HG02852 (cell line): ENCODE data around the gene DNAH6.

Experiments used
- ATAC-seq: cut with Tn5 transposase; IDR thresholded peaks from one replicate; pipeline ENCODE4 v1.9.1; 2021; ENCODE audit warnings: mild to moderate bottlenecking, moderate library complexity; ENCODE audit not compliant: unreplicated experiment

DNAH6 gene

DNA sequence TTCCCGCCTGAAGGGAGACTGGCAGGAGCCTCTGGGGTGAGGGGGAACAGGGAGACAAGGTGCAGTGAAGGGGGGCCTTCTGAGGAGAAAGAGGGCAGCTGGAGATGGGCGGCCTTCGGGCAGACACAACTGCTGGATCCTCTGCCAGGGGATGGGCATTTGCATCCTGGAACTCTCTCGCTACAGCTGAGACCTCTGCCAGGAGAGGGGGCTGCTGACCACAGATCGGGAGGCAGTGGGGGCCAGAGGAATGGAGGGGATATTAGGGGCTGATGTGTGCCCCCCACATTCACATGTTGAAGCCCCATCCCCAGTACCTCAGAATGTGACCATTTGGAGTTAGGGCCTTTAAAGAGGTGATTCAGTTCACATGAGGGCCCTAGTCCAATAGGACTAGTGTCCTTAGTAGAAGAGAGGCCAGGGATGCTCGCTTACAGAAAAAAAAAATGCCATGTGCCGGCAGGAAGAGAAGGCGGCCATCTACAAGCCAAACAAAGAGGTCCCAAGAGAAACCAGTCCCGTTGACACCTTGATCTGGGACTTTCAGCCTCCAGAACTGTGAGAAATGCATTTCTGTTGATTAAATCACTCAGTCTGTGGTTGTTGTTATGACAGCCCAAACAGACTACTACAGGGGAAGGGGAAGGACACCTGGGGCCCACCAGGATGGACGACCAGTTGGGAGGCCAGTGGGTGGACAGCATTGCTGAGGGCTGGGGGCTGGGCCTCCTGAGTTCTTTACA lies 314.6 kb downstream of the DNAH6 start:
- ATAC-seq, result no peak

DNA sequence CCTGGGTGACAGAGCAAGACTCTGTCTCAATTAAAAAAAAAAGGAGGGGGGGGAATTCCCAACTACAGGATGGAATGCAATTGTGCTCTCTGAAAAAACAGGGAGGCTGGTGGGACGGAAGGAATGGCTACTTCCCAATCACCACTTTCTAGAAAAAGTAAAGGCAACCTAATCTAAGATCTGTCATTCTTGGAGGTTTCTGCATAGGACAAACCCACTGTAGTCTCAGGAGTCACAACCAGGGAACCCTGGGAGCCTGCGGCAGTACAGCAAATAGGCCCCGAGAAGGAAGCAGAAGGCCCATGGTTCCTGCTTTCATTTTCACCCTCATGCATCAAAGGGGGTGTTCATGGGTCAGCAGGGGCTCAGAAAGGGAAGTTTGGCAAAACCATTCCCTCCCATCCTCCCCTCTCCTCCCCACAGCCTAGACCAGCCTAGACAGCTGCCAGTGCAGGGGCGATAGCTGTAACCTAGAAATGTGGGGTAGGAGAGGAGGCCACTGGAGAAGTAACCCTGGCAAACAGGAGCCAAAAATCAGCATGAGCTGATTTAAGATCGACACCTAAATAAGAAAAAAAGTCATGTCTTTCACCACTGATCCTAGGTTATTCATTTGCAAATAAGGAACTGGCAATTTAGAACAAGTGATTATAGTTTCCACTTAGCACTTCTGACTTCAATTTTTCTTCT lies 316.6 kb downstream of the DNAH6 start:
- peak; percentile 86 for ATAC-seq

DNA sequence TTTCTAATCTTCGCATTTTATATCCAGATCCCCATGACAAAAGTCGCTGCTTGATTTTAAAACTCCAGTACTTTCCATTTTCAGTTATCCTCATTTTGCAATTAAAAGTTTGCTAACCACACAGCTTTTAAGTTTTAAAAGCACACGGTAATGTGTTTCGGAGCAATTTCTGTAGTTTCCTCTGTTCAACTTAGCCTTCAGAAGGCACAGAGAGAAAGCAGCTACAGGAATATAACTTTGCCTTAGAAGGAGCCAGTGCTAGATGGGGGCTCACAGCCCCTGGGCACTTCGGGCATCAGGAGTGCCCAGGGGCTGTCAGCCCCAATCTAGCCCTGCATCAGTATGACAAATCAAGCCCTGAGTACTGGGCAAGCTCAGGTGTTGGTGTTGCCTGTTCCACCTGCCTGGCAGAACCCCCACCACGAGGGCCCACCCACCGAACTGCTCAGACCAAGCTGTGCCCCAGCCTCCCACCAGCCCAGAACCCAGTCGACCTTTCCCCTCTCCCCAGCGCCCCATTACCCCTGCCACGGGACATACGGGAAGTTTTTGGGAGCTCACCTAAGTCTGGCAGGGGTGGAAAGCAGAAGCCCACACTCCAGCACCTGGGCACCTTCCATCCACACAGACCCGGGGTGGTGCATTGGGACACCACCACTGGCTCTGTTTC lies 317.3 kb downstream of the DNAH6 start:
- no peak for ATAC-seq

DNA sequence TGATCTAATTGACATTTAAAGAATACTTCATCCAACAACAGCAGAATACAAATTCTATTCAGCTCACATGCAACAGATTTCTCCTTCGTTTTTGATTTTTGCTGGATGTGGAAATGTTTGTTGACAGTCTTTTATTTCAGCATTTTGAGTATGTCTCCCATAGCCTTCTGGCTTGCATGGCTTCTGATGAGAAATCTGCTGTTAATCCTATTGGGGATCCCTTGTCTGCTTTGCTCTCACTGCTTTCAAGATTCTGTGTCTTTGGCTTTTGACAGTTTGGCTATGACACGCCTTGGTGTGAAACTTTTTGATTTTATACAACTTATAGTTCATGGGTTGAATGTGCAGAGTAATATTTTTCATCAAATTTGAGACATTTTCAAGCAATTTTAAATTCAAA lies 319.9 kb downstream of the DNAH6 start:
- no peak for ATAC-seq

DNA sequence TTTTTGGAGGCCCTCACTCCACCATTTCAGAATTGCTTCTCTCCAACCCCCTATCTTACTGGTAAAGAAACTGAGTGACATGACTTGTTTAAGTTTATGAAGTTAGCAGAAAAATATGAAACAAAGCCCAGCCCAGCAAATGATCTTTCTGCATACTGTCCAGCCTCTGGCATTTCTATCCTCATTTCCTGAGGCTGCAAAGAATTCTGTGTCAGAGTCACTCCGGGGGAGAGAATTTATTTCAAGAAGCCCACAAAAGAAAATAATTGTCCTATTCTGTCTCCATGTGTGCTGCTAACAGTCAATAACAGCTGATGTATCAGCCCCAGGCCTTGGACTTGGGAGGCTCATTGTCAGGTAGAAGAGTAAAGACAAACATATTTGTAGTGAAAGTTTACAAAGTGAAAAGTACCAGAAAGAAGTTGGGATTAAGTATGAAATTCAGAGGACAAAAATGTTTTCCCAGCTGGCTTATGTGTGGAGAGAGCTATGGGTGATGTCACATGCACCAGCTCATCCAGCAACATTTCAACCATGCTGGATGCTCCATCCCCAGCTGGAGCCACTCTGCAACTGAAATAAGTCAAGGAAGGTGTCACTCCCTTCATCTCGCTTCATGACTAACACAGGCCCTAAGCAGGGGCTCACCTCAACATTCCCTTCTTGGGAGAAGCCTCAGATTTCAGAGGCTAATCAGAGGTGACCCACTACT lies 322.3 kb downstream of the DNAH6 start:
- ATAC-seq, result no peak

DNA sequence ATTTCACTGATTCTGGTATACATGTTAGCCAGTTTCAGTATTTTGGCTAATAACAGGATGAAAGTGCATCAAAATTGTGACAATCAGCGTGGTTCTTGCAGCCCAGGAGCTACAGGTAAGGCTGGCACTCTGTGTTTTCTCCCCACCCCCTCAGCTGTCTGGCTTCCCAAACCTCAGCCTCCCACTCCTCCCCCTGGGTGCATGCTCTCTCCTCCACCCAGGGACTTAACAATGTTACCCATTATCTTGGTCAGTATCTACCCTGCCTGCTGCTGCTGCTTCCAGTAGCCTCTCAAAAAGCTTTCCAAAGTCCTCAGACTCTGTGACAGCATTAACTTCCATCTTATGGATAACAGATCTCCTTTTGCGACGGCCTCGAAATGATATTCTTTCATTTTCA lies 323.6 kb downstream of the DNAH6 start:
- ATAC-seq, result no peak

DNA sequence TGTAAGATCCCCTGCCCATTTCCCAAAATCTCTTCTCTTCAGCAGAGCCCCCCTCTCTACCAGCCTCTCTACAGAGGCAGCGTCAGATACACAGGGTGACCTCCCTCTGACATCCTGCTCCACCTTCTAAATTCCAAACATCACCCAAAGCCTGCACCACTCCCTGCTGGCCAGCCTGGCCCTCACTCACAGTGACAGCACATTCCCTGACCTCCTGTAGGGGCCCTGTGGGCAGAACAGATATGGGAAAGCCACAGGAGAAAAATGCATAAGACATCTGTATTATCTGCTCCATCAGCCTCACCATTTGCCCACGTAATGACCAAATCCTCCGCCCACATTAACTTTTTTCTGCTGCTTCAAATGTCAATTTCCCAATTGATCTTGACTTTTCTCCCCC lies 324.0 kb downstream of the DNAH6 start:
- ATAC-seq, result no peak

DNA sequence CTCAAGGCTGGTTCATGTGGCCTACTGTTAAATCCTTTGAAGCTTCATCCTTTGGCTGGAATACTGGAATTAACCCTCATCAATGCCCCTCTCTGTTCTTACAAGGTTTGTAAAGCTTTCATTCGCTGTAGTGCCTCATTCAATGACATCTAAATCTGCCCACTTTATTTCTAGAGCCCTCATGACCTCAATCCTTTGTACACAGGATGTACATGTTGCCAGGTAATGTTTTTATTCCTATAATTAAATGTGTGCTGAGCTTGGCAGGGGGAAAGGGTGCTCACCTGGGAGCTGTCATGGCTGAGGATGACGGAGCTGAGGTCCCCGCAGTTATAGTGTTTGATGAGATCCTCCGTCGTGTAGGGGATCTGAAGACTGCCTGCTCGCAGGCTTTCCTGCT lies 325.3 kb downstream of the DNAH6 start:
- ATAC-seq, result no peak

DNA sequence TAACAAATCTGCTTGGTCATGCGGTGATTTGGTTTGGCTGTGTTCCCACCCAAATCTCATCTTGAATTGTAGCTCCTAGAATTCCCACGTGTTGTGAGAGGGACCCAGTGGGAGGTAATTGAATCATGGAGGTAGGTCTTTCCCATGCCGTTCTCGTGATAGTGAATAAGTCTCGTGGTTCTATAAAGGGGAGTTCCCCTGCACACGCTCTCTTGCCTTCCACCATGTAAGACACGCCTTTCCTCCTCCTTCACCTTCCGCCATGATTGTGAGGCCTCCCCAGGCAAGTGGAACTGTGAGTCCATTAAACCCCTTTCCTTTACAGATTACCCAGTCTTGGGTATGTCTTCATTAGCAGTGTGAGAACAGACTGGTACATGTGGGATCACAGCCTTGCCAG lies 327.8 kb downstream of the DNAH6 start:
- no peak for ATAC-seq

DNA sequence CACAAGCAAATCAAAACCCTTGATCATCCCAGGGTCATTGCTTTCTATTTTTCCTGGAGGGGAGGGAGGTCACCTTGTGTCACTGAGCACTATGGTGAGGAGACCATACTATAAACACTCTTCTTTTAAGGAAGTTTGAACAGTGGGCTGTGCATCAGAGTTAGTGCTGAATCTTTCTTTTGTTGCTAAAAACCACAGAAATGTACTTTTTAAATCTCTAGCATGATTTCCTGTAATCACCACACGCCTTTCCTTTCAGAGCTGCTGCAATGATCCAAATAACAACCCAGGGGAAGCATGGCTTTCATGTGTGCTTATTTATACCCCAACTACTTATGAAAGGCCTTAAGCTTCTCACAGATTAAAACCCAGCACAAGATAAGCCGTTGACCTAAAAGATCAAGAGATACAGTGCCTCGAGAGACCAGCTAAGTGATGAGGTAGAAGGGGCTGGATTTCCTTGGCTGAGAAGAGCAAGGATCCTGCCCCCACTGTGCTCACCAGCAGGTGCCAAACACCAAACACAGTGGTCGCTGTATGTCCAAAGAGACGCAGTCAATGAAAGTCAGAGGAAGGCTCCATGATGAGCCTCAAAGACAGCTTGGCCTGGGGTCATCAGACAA lies 329.9 kb downstream of the DNAH6 start:
- no peak for ATAC-seq

DNA sequence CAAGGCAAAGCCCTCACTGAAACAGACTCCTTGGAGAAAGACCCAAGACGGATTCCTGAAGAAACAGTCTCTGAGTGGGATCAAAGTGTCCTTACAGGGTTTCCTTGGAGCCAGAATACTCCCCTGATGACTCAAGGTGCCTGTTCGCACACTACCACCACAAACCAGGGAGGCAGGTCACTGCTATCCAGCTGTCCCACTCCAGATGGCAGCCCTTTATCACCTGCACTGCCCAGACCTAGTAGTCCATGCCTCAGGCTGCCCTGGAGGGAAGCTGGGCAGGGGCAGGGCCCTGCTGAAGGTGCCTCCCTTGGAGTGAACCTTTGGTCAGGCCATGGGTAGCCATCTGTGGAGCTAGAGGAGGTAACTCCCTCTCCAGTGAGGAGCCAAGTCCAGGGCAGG lies 330.4 kb downstream of the DNAH6 start:
- ATAC-seq, result no peak

DNA sequence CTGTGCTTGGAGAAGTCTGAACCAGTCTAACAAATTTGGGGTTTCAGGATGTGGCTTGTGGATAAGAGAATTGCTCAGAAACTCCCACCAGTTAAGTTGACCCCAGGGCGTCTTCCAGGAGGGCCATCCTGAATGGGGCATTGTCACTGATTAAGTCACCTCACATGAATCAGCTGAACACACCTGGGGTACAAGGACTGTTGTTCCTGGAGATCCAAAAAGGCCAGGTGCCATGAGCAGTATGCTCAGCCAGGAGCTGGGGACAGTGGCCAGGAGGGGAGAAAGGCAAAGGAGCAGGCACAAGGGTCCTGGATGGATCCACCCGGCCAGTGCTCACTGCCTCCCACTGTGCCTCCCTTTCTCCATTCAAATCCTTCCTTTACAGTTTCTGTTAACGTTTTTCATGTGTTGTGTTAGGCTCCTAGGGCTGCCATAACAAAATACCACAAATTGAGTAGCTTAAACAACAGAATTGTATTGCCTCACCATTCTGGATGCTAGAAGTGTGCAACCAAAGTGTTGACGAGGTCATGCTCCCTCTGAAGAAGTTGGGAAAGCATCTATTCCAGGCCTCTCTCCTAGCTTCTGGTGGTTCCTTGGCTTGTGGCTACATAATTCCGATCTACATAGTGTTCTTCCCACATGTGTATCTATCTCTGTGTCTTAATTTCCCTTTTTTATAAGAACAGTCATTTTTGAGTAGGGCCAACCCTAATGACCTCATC lies 331.2 kb downstream of the DNAH6 start:
- no peak for ATAC-seq

DNA sequence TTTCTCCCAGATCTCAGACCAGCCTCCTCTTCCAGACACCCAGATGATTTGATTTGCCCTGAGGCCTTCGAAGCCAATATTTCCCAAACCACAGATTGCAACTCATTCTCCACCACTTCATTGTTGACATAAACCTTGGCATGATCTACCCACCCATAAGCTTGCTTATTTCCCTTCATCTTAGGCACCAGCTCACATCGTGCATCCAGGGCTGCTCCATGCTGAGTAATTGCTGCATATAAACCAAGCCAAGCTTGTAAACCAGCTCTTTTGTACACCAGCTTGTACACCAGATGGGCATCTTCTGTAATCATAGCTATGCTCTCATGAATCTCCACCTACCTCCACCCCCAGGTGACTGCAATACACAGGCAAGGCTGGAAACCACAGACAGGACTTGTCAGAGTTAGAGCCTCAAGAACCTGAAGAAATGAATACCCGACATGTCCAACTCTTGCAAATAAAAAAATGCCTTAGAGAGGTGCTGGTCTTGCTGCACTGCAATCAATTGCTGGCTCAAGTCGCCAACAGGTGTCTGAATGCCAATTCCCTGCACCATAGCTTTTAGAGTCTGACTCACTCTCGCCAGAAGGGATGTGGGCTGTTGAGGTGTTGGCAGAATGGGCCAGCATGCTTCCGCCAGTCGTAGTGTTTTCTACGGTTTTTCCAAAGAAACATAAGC lies 333.1 kb downstream of the DNAH6 start:
- ATAC-seq, result no peak

DNA sequence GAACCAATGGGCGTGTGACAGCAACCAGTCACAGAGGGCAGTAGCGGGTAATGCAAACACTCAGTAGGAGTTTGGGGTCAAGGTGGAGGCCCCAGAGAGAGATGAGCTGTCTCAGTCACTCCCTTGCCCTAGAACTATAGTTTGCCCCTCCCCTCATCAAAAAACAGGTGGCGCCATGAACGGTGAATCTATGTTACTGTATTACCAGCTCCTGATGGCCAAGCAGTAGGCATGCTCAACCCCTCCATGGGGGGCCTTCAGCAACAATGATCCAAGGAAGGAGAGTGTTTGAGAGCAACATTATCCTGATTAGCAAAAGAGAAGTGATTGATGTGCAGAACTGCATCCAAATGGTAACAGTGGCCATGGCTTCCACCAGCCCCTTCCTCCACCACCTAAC lies 334.2 kb downstream of the DNAH6 start:
- no peak for ATAC-seq

DNA sequence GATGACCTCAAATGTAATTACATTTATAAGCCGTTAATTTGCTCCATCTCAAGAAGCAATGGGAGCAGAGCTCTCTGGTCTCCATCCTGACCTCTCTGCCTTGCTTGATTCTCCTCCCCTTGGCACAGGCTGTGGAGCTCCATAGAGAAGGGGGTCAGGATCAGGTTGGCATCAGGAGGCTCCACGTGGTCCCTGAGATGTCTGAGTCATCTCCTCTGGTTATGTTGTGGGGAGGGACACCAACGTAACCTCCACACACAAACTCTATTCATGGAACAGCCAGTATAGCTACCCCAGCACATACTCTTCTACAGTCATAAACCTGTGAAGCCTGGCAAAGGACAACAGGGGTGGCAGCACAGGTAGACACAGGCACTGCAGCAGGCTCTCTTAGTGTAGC lies 335.6 kb downstream of the DNAH6 start:
- no peak for ATAC-seq

DNA sequence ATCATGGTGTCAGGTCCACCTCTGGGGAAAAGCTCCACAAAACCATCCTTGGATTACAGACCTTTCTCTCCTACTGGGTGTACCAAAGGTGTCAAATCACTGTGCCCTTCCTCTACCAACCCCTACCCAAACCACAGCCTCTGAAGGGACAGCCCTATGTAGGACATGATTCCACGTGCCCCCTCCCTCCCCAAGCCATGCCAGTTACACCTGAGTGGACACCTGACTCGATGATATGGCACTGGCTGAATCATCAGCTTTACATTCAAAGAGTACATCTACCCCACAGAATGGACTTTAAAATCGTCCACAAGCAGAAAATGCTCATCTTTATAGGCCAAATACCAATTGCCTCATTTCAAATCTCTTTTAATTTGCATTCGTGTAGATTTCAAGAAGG lies 338.6 kb downstream of the DNAH6 start:
- ATAC-seq, result no peak

DNA sequence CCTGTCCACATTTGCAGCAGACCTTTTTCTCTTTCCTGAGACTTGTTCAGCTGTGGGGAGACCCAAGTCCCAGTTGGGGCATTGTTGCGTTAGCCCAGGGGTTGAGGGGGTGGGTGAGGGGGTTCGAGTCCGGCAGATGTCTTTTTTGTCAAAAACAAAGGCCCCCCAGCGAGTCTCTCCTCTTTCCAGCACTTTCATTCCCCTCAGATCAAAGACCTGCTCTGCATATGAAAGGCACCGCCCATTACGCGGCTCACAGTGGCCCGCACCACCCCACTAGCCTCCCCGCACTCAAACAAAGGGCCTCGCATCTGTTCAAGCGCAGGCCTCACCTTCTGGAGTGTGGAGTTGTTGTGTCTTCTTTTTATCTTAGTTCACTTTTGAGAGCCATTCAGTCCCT lies 339.4 kb downstream of the DNAH6 start:
- no peak for ATAC-seq

DNA sequence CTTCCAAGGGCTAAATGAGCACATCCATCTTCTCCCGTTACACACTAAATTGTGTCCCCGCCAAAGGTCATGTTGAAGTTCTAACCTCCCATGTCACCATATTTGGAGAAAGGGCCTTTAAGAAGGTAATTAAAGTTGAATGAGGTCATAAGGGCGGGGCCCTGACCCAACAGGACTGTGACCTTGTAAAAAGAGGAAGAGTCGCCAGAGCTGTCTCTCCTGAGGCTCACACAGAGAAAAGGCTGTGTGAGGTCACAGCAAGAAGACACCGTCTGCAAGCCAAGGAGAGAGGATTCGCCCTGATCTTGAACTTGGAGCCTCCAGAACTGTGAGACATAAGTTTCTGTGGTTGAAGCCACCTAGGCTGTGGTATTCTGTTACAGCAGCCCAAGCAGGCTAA lies 340.5 kb downstream of the DNAH6 start:
- ATAC-seq, result no peak

DNA sequence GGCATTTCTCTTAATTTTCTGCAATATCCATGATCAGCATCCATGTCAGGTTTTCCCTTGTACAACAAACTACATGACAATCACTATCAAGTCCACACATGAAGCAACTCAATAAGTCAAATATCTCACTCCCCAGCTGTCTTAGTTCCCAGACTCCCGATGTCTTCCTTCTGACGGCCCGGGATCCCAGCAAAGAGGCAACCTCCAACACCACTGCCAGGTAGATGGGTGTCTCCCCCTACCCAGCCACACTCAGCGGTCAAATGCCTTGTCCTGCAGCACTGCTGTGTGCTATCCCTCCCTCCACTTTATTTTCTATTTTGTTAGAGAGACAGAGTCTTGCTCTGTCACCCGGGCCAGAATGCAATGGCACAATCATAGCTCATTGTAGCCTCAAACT lies 341.3 kb downstream of the DNAH6 start:
- ATAC-seq, result no peak

DNA sequence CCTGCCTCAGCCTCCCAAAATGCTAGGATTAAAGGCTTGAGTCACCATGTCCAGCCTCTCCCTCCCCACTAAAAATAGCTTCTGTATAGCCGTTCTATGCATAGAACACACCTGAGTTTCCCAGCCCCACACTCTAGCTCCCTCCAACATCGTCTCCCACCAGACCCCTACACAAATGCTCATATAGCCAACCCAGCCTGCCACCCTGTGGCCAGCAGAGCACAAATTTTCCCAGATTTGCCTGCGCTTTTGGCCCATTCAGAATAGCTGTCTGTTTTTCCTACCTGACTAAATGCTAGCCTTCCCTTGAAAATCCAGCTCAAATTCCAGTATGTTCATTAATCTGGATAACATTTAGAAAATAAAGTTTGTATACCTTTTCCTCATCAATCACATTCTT lies 341.8 kb downstream of the DNAH6 start:
- ATAC-seq, result no peak
